ENCODE results near the gene TMEM179.
"Not testable (repeated sequence)": the region's sequence is repeated elsewhere in the genome, so short reads cannot be mapped to it uniquely, and the experiment has no call there.

Gene TMEM179

GRCh38 chr14:104604458-104605449 is at the start of gene TMEM179:
TSS of gene TMEM179 (minus strand) at chr14:104604772. CDS start at chr14:104604741, 31 bp downstream.
- DNase-seq (ENCODE audit: low spot score), result peak; percentile 99

- no peak for DNase-seq (ENCODE audit: low spot score)
Measured at GRCh38 chr14:104654119-104654518, 49.5 kb upstream of the TMEM179 start.

GRCh38 chr14:104653130-104653920 is 48.8 kb upstream of the TMEM179 start:
- DNase-seq (ENCODE audit: low spot score), result not testable (repeated sequence)

GRCh38 chr14:104652386-104652785 is 47.8 kb upstream of the TMEM179 start:
- DNase-seq (ENCODE audit: low spot score), result no peak

- DNase-seq (ENCODE audit: low spot score), result no peak
Measured at GRCh38 chr14:104651876-104652260, 47.3 kb upstream of the TMEM179 start.

GRCh38 chr14:104650981-104651875 is 46.7 kb upstream of the TMEM179 start:
- no peak for DNase-seq (ENCODE audit: low spot score)

- DNase-seq (ENCODE audit: low spot score), result peak; percentile 98
Measured at GRCh38 chr14:104650057-104650980, 45.7 kb upstream of the TMEM179 start.

- DNase-seq (ENCODE audit: low spot score), result no peak
Measured at GRCh38 chr14:104647467-104648043, 43.0 kb upstream of the TMEM179 start.

- no peak for DNase-seq (ENCODE audit: low spot score)
Measured at GRCh38 chr14:104644656-104645378, 40.2 kb upstream of the TMEM179 start.

- DNase-seq (ENCODE audit: low spot score), result no peak
Measured at GRCh38 chr14:104644091-104644635, 39.6 kb upstream of the TMEM179 start.

- DNase-seq (ENCODE audit: low spot score), result no peak
Measured at GRCh38 chr14:104643306-104643705, 38.7 kb upstream of the TMEM179 start.

- DNase-seq (ENCODE audit: low spot score), result no peak
Measured at GRCh38 chr14:104642540-104642868, 37.9 kb upstream of the TMEM179 start.

- no peak for DNase-seq (ENCODE audit: low spot score)
Measured at GRCh38 chr14:104641753-104642539, 37.4 kb upstream of the TMEM179 start.

GRCh38 chr14:104640681-104641080 is 36.1 kb upstream of the TMEM179 start:
- DNase-seq (ENCODE audit: low spot score), result no peak

- DNase-seq (ENCODE audit: low spot score), result peak; percentile 96
Measured at GRCh38 chr14:104639885-104640548, 35.4 kb upstream of the TMEM179 start.

GRCh38 chr14:104639471-104639870 is 34.9 kb upstream of the TMEM179 start:
- DNase-seq (ENCODE audit: low spot score), result no peak

GRCh38 chr14:104638927-104639450 is 34.4 kb upstream of the TMEM179 start:
- no peak for DNase-seq (ENCODE audit: low spot score)

- no peak for DNase-seq (ENCODE audit: low spot score)
Measured at GRCh38 chr14:104638190-104638589, 33.6 kb upstream of the TMEM179 start.
